GM12878 (cell line): ENCODE data around the gene SSBP2. TPM values are rescaled to one million over a fixed set of nuclear protein-coding genes. Genes with fewer than 3 reads are reported as not detected.

Experiments used
- ATAC-seq: fragments of 200-7000 bp; cut with Tn5 transposase; 3 replicates; pipeline ENCODE4 v1.9.1; 2020; ENCODE audit warnings: mild to moderate bottlenecking, moderate library complexity
- BruUV-seq: library from RNA; stranded (reverse); fragments of 400-500 nt; replicated peaks from 2 replicates; lab custom pipeline; 2021; lab: Mats Ljungman, UMichigan
- CTCF ChIA-PET: fragments of 300-600 bp; sonication (Branson Sonifier 250); formaldehyde crosslinking; extraction: SDS; loops from one replicate; lab custom pipeline; 2021; ENCODE audit warnings: inconsistent platforms; lab: Yijun Ruan, JAX
- POLR2A ChIA-PET: fragments of 350-600 bp; formaldehyde crosslinking; extraction: SDS; loops from one replicate; lab custom pipeline; 2021; ENCODE audit warnings: inconsistent platforms; lab: Charles Lee
- RAD21 ChIA-PET: fragments of 300-600 bp; sonication (Branson Sonifier 250); formaldehyde crosslinking; loops from one replicate; lab custom pipeline; 2023; ENCODE audit warnings: antibody characterized with exemption; ENCODE audit not compliant: unreplicated experiment; lab: Charles Lee
- SMC1A ChIA-PET: fragments of 300-600 bp; sonication (Branson Sonifier 250); formaldehyde crosslinking; loops from one replicate; lab custom pipeline; 2023; ENCODE audit not compliant: unreplicated experiment, uncharacterized antibody; lab: Charles Lee
- DNase-seq: peaks from one replicate; pipeline ENCODE4 v3.0.0-alpha.2; 2011; ENCODE audit warnings: low read depth, low spot score
- FAIRE-seq: peaks from 3 replicates; lab custom pipeline; 2011; peaks lifted over from hg19 to GRCh38; lab: Jason Lieb, UNC
- H2AFZ ChIP-seq: 2 replicates; pipeline ENCODE4 v1.6.0; 2011; ENCODE audit warnings: low read depth, low read length, control low read depth; ENCODE audit not compliant: control insufficient read depth
- H3K27ac ChIP-seq: 2 replicates; pipeline ENCODE4 v1.5.1; 2011; ENCODE audit warnings: control low read depth; ENCODE audit not compliant: control insufficient read depth, insufficient read depth
- H3K27me3 ChIP-seq, 2 experiments: replicated peaks in 1 of 2; 2 replicates each; pipeline versions ENCODE4 v1.6.0 to v1.6.1; 2011; ENCODE audit warnings: low read length in 1 of 2; ENCODE audit not compliant: control insufficient read depth in 2 of 2, insufficient read depth in 2 of 2
- H3K36me3 ChIP-seq, 2 experiments: 2 replicates each; pipeline ENCODE4 v1.5.1; 2011; ENCODE audit warnings: low read length in 1 of 2; ENCODE audit not compliant: control insufficient read depth in 2 of 2, insufficient read depth in 2 of 2
- H3K4me1 ChIP-seq: 2 replicates; pipeline ENCODE4 v1.6.1; 2011; ENCODE audit warnings: mild to moderate bottlenecking, low read length, moderate library complexity, mixed read lengths; ENCODE audit not compliant: control insufficient read depth, insufficient read depth
- H3K4me2 ChIP-seq: 2 replicates; pipeline ENCODE4 v1.6.0; 2011; ENCODE audit warnings: control low read depth; ENCODE audit not compliant: control insufficient read depth, insufficient read depth
- H3K4me3 ChIP-seq: fragments of 200-600 bp; sonication (generic); 2 replicates; pipeline ENCODE4 v1.5.1; 2016
- H3K79me2 ChIP-seq: 2 replicates; pipeline ENCODE4 v1.6.0; 2011; ENCODE audit warnings: low read length; ENCODE audit not compliant: control insufficient read depth, insufficient read depth
- H3K9ac ChIP-seq: 2 replicates; pipeline ENCODE4 v1.8.0; 2011; ENCODE audit warnings: low read length, control low read depth, mixed read lengths; ENCODE audit not compliant: control insufficient read depth, insufficient read depth
- H3K9me3 ChIP-seq: replicated peaks from 3 replicates; pipeline ENCODE4 v1.5.1; 2011; ENCODE audit warnings: mild to moderate bottlenecking, low read length; ENCODE audit not compliant: control insufficient read depth, insufficient read depth
- H4K20me1 ChIP-seq: 2 replicates; pipeline ENCODE4 v1.6.0; 2011; ENCODE audit not compliant: control insufficient read depth, insufficient read depth
- ATF7 ChIP-seq: fragments of 450-650 bp; IDR thresholded peaks from 2 replicates; pipeline ENCODE4 v1.6.1; 2016; ENCODE audit warnings: low read depth, mild to moderate bottlenecking
- BHLHE40 ChIP-seq, 2 experiments: fragments of 450-650 bp in 1 of 2; IDR thresholded peaks; 2 replicates each; pipeline ENCODE4 v1.6.1; 2011 to 2017; ENCODE audit warnings: low read depth in 2 of 2, borderline replicate concordance in 1 of 2, improper control_type of control experiment in 1 of 2, low read length in 1 of 2, mild to moderate bottlenecking in 1 of 2
- BMI1 ChIP-seq: fragments of 450-650 bp; IDR thresholded peaks from 2 replicates; pipeline ENCODE4 v1.6.1; 2016; ENCODE audit warnings: mild to moderate bottlenecking, moderate library complexity, borderline replicate concordance
- EED ChIP-seq: sonication (generic); IDR thresholded peaks from 2 replicates; pipeline ENCODE4 v1.6.1; 2016; ENCODE audit warnings: antibody characterized with exemption, low read depth
- IRF3 ChIP-seq: fragments of 450-650 bp; IDR thresholded peaks from 2 replicates; pipeline ENCODE4 v1.6.1; 2014; ENCODE audit warnings: mild to moderate bottlenecking
- MLLT1 ChIP-seq: fragments of 450-650 bp; IDR thresholded peaks from 2 replicates; pipeline ENCODE4 v1.6.1; 2016; ENCODE audit warnings: mild to moderate bottlenecking
- MYB ChIP-seq: fragments of 150-350 bp; IDR thresholded peaks from 2 replicates; pipeline ENCODE4 v1.6.1; 2014; ENCODE audit warnings: mild to moderate bottlenecking, low read depth, low read length, borderline replicate concordance
- MYC ChIP-seq: IDR thresholded peaks from 2 replicates; pipeline ENCODE4 v1.6.1; 2011; ENCODE audit warnings: mild to moderate bottlenecking, low read length, moderate library complexity, inconsistent platforms; ENCODE audit not compliant: insufficient read depth, insufficient replicate concordance, insufficient read length, severe bottlenecking
- NFXL1 ChIP-seq: fragments of 450-650 bp; IDR thresholded peaks from 2 replicates; pipeline ENCODE4 v1.6.1; 2017; ENCODE audit warnings: antibody characterized with exemption, mild to moderate bottlenecking, borderline replicate concordance
- NR2C2 ChIP-seq: IDR thresholded peaks from 2 replicates; pipeline ENCODE4 v1.6.1; 2011; ENCODE audit warnings: borderline replicate concordance, low read depth; ENCODE audit not compliant: control insufficient read depth, insufficient read length
- POU2F2 ChIP-seq: IDR thresholded peaks from 3 replicates; pipeline ENCODE4 v1.6.1; 2011; ENCODE audit warnings: low read depth, mild to moderate bottlenecking, low read length, borderline replicate concordance
- PRDM15 ChIP-seq: fragments of 450-650 bp; formaldehyde crosslinking; IDR thresholded peaks from 2 replicates; pipeline ENCODE4 v1.4.0; 2020; ENCODE audit warnings: mild to moderate bottlenecking, moderate library complexity
- SIN3A ChIP-seq: IDR thresholded peaks from 2 replicates; pipeline ENCODE4 v1.6.1; 2012; ENCODE audit warnings: low read depth, low read length, improper control_type of control experiment
- SMAD5 ChIP-seq: IDR thresholded peaks from 2 replicates; pipeline ENCODE4 v1.6.1; 2016; ENCODE audit warnings: antibody characterized with exemption, low read depth
- YBX1 ChIP-seq: fragments of 450-650 bp; IDR thresholded peaks from 2 replicates; pipeline ENCODE4 v1.6.1; 2016; ENCODE audit warnings: antibody characterized with exemption
- ZNF207 ChIP-seq: fragments of 450-650 bp; IDR thresholded peaks from 2 replicates; pipeline ENCODE4 v1.6.1; 2014; ENCODE audit warnings: antibody characterized with exemption, mild to moderate bottlenecking, borderline replicate concordance
- WGBS: methylation state at CpG from one replicate; pipeline ENCODE4 v1.1.6; 2016; ENCODE audit warnings: low lambda C conversion rate; ENCODE audit not compliant: insufficient replicate concordance, insufficient coverage; ENCODE audit errors: missing lambda C conversion rate; 5-methylcytosine and 5-hydroxymethylcytosine counted together
- in situ Hi-C: fragments of 300-500 bp; cut with MboI; formaldehyde crosslinking; loops from 9 replicates; pipeline ENCODE4 v1.14.3; 2018; ENCODE audit warnings: mixed read lengths
- intact Hi-C: fragments of 100-400 bp; cut with micrococcal nuclease; formaldehyde crosslinking; loops from one replicate; pipeline ENCODE4 v1.14.2; 2022; ENCODE audit not compliant: unreplicated experiment
- polyA plus RNA-seq, 11 experiments: library from polyadenylated mRNA; depleted of rRNA in 4 of 11; unstranded in 6 of 11; stranded (reverse) in 5 of 11; fragments of >200 nt; fragmentation: Nextera tagmentation in 4 of 11; fragmentation: Illumina TruSeq in 1 of 11; extraction: Ambion mirVana in 4 of 11; extraction: Trizol in 1 of 11; gene quantifications; 1 replicate in 1 of 11; 2 replicates in 10 of 11; pipeline versions ENCODE4 v1.2.1 to v1.2.3, GENCODE V29; 2011 to 2016; ENCODE audit warnings: inconsistent platforms in 2 of 11, missing spikeins in 2 of 11, low read depth in 1 of 11
- total RNA-seq, 4 experiments: library from RNA; depleted of rRNA in 3 of 4; stranded (reverse); fragments of >200 nt in 3 of 4; fragmentation: Illumina TruSeq in 1 of 4; extraction: Trizol in 1 of 4; gene quantifications; 2 replicates each; pipeline versions ENCODE4 v1.2.1 to v1.2.3, GENCODE V29; 2013 to 2021

The SSBP2 gene
- total and polyA plus RNA-seq, 10 of the 15 experiments (the other 5 are each of a cell fraction or from before 2014, with no cell fraction given): 52.2 to 132 (median 110) TPM

- TF ChIP-seq IRF3: no peak
- TF ChIP-seq SMAD5: no peak
- no peak for TF ChIP-seq NFXL1
- TF ChIP-seq, all 136 proteins: peak for 0
Observed at GRCh38 chr5:81767097-81767496, 16.2 kb upstream of the SSBP2 start (continued).

- POLR2A ChIA-PET: interaction anchor here (0.6 kb wide), 1 partner anchor 434 kb away, joined by 4 read pairs; no protein-coding TSS in a partner anchor
- no peak overlapping the region for H2AFZ ChIP-seq
- no peaks in the 10 kb centered on the region for H3K4me1 ChIP-seq
- no peak overlapping the region for H3K9ac ChIP-seq
- intact Hi-C loops: no loop called here
- no peaks in the 10 kb centered on the region for H3K79me2 ChIP-seq
- no peak overlapping the region for H3K4me2 ChIP-seq
- no peaks in the 10 kb centered on the region for H3K36me3 ChIP-seq
- H3K27ac ChIP-seq: no peak overlapping the region
- FAIRE-seq (no peak), DNase-seq (no peak), ATAC-seq (no peak)
- no peaks in the 10 kb centered on the region for H4K20me1 ChIP-seq
- no peaks in the 10 kb centered on the region for H3K9me3 ChIP-seq
- SMC1A ChIA-PET: interaction anchor here (1.0 to 1.3 kb wide), 3 partner anchors 11 to 32 kb away, joined by 3 to 6 read pairs (median 3); no protein-coding TSS in a partner anchor
- H3K4me3 ChIP-seq: no peak overlapping the region
- in situ Hi-C loops: no loop called here
- CTCF ChIA-PET: interaction anchor here (1.1 kb wide), 1 partner anchor 13 kb away, joined by 3 read pairs; no protein-coding TSS in a partner anchor
- H3K27me3 ChIP-seq: no peaks in the 10 kb centered on the region
- over 99% methylated on average over 7 of the region's 7 CpGs for WGBS
- RAD21 ChIA-PET: interaction anchor here (1.4 kb wide), 1 partner anchor 13 kb away, joined by 3 read pairs; no protein-coding TSS in a partner anchor
- BruUV-seq: no TSS peak
- no peak for TF ChIP-seq ZNF207
- no peak for TF ChIP-seq BHLHE40 (IDR thresholded peaks at IDR 0.05; ENCODE audit: borderline replicate concordance in 1 of 2, low read depth in 2 of 2, low read length in 1 of 2)
- TF ChIP-seq POU2F2: no peak
- TF ChIP-seq NR2C2: no peak
- no peak for TF ChIP-seq MYB
- TF ChIP-seq SIN3A: no peak
- no peak for TF ChIP-seq PRDM15 (CRISPR knock-in tag)
- TF ChIP-seq EED: no peak
- no peak for TF ChIP-seq MYC
- no peak for TF ChIP-seq MLLT1
- no peak for TF ChIP-seq YBX1
- TF ChIP-seq BMI1: no peak
- TF ChIP-seq ATF7: no peak
Observed at GRCh38 chr5:81766611-81767010, 15.7 kb upstream of the SSBP2 start.
